Measurements from ENCODE around the gene KRTAP4-12. TPM values are rescaled to one million over a fixed set of nuclear protein-coding genes. Genes with fewer than 3 reads are reported as not detected.
"Not testable (repeated sequence)": the region's sequence is repeated elsewhere in the genome, so short reads cannot be mapped to it uniquely, and the experiment has no call there.

The KRTAP4-12 gene
- total RNA-seq, 1 experiment from 2014 or later: not detected

DNA sequence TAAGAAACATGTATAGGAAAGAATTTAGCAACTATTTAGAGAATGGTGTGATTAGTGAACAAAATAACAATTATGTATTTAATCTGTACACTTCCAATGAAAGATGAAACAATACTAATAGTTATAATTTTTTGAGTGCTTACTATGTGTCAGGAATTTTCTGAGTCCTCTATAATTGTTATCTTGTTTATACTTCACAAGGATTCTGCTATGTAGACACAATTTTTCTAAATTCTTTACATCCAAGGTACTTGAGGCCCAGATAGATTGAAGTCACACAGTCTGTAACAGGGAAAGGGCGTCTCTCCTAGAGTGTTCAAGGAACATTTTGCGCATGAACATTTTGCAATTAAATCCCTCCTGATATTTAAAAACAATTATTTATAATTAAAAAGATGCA, 1.1 kb upstream of the KRTAP4-12 start:
- BruUV-seq (replicated peaks): no TSS peak
- intact Hi-C loops (cut with micrococcal nuclease; ENCODE audit: unreplicated experiment): no loop called here
- no peaks in the 10 kb centered on the region for H3K36me3 ChIP-seq (ENCODE audit: insufficient read depth, low read length, poor library complexity, severe bottlenecking)
- TF ChIP-seq, protein P1, sequence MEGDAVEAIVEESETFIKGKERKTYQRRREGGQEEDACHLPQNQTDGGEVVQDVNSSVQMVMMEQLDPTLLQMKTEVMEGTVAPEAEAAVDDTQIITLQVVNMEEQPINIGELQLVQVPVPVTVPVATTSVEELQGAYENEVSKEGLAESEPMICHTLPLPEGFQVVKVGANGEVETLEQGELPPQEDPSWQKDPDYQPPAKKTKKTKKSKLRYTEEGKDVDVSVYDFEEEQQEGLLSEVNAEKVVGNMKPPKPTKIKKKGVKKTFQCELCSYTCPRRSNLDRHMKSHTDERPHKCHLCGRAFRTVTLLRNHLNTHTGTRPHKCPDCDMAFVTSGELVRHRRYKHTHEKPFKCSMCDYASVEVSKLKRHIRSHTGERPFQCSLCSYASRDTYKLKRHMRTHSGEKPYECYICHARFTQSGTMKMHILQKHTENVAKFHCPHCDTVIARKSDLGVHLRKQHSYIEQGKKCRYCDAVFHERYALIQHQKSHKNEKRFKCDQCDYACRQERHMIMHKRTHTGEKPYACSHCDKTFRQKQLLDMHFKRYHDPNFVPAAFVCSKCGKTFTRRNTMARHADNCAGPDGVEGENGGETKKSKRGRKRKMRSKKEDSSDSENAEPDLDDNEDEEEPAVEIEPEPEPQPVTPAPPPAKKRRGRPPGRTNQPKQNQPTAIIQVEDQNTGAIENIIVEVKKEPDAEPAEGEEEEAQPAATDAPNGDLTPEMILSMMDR (conservative IDR thresholded peaks at IDR 0.05; ENCODE audit: low read depth, low read length): no peak
- TF ChIP-seq EZH2 (IDR thresholded peaks at IDR 0.05; ENCODE audit: borderline replicate concordance, low read depth, low read length, poor library complexity, severe bottlenecking): no peak
- no peak overlapping the region for H3K4me3 ChIP-seq (ENCODE audit: low read depth, low read length, poor library complexity, severe bottlenecking)
- POLR2A ChIA-PET (ENCODE audit: low non-redundant PET): no interaction called here
- no peaks in the 10 kb centered on the region for H3K27me3 ChIP-seq (replicated peaks; ENCODE audit: insufficient read depth, low read depth, low read length, poor library complexity)
- no peaks in the 10 kb centered on the region for H3K4me1 ChIP-seq (ENCODE audit: insufficient read depth, low read length, poor library complexity, severe bottlenecking)
- H3K9me3 ChIP-seq (ENCODE audit: low read depth, low read length, poor library complexity, severe bottlenecking): no peaks in the 10 kb centered on the region
- no peak for DNase-seq (ENCODE audit: low spot score)
- CTCF ChIA-PET: no interaction called here
- H3K27ac ChIP-seq (ENCODE audit: low read depth, low read length, poor library complexity, severe bottlenecking): no peak overlapping the region

DNA sequence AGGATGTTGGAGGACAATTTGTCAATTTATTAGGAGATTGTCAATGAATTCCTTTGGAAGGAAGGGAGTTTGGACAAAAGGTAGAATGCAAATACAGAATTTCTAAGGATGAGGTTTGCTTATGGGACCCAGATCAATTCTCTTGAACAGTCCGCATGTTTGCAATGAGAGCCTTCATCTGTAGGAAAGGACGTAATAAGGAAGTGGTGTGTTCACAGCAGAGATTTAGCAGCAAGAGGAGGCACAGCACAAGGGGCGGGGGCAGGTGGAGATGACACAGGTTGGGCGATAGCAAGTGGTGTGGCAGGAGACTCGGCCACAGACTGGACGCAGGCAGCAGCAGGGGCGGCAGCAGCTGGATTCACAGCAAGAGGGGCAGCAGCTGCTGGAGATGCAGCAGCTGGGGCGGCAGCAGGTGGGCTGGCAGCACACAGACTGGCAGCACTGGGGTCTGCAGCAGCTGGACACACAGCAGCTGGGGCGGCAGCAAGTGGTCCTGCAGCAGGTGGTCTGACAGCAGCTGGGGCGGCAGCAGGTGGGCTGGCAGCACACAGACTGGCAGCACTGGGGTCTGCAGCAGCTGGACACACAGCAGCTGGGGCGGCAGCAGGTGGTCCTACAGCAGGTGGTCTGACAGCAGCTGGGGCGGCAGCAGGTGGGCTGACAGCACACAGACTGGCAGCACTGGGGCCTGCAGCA, 541 bp downstream of the KRTAP4-12 start:
- POLR2A ChIA-PET (ENCODE audit: low non-redundant PET); BruUV-seq (replicated peaks); CTCF ChIA-PET; DNase-seq (ENCODE audit: low spot score); H3K4me1 ChIP-seq (ENCODE audit: insufficient read depth, low read length, poor library complexity, severe bottlenecking); intact Hi-C loops (cut with micrococcal nuclease; ENCODE audit: unreplicated experiment); H3K36me3 ChIP-seq (ENCODE audit: insufficient read depth, low read length, poor library complexity, severe bottlenecking); H3K9me3 ChIP-seq (ENCODE audit: low read depth, low read length, poor library complexity, severe bottlenecking); H3K27ac ChIP-seq (ENCODE audit: low read depth, low read length, poor library complexity, severe bottlenecking); H3K27me3 ChIP-seq (replicated peaks; ENCODE audit: insufficient read depth, low read depth, low read length, poor library complexity); H3K4me3 ChIP-seq (ENCODE audit: low read depth, low read length, poor library complexity, severe bottlenecking): not testable (repeated sequence)

DNA sequence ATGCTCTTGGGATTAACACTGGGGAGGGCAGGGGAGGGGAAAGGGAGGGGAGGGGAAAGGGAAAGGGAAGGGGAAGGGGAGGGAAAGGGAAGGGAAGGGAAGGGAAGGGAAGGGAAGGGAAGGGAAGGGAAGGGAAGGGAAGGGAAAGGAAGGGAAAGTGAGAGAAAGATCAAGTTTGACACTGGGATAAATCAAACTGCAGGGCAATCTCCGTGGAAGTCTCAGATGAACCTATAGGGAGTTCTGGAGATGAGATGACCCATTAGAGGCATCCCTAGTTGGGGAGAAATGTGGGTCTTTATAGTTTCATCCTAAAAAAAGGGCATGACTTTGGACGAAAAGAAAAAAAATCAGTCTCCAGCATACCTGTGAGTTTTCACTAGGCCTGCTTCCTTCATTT, 2.2 kb downstream of the KRTAP4-12 start:
- Histone ChIP-seq H3K36me3 (ENCODE audit: insufficient read depth, low read length, poor library complexity, severe bottlenecking) (no peaks in the 10 kb centered on the region), H3K9me3 (ENCODE audit: low read depth, low read length, poor library complexity, severe bottlenecking) (no peaks in the 10 kb centered on the region), H3K4me3 (ENCODE audit: low read depth, low read length, poor library complexity, severe bottlenecking) (no peak overlapping the region), H3K27me3 (replicated peaks; ENCODE audit: insufficient read depth, low read depth, low read length, poor library complexity) (no peaks in the 10 kb centered on the region), H3K4me1 (ENCODE audit: insufficient read depth, low read length, poor library complexity, severe bottlenecking) (no peaks in the 10 kb centered on the region), H3K27ac (ENCODE audit: low read depth, low read length, poor library complexity, severe bottlenecking) (no peak overlapping the region)
- DNase-seq (ENCODE audit: low spot score): no peak
- ChIA-PET CTCF (no interaction called here), POLR2A (ENCODE audit: low non-redundant PET) (no interaction called here)
- intact Hi-C loops (cut with micrococcal nuclease; ENCODE audit: unreplicated experiment): no loop called here
- TF ChIP-seq EZH2 (IDR thresholded peaks at IDR 0.05; ENCODE audit: borderline replicate concordance, low read depth, low read length, poor library complexity, severe bottlenecking): no peak
- TF ChIP-seq, protein P1 (conservative IDR thresholded peaks at IDR 0.05; ENCODE audit: low read depth, low read length): no peak
- no TSS peak for BruUV-seq (replicated peaks)

DNA sequence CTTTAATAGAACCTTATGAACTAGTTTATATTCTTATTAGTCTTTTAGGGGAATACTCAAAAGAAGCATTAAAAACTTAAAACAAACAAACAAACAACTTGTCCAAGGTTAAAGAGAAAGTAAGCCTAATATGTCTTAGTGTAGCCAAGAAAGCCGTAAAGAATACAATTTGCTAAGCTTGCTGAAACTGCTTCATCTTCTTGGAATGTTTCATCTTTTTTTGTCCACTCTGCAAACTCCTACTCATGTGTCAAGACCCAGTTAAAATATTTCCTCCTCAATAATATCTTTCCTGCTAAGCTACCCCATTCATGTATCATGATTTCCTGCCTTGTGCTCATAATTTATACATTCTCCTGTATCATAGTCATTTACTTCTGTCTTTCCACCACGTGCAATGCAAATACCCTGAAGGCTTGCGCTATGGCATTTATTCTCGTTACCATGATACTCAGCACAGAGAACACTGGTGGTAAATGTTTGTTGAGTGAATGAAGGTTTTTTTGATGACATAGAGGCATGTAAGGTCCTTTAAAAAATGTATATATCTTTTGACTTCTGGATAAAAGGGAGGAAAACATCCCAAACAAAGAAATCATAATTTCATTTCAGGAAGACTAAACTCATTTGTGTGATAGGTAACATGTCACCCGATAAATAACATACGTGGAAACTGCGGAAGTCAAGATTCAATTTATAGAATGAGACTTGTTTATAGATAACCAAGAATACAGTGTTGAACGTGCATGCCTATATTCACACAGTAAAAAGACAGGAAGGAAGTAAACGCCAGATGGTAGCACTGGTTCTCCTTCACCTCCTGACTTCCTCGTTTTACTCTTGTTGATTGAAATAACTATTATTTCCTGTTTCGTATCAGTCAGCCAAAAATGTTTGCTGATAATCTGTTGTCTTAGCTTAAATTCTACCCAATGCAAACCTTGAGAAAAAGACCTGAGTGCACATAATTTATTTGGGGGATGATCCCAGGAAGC, 4.0 kb downstream of the KRTAP4-12 start:
- H3K36me3 ChIP-seq (ENCODE audit: insufficient read depth, low read length, poor library complexity, severe bottlenecking); H3K4me1 ChIP-seq (ENCODE audit: insufficient read depth, low read length, poor library complexity, severe bottlenecking); POLR2A ChIA-PET (ENCODE audit: low non-redundant PET); H3K9me3 ChIP-seq (ENCODE audit: low read depth, low read length, poor library complexity, severe bottlenecking); H3K4me3 ChIP-seq (ENCODE audit: low read depth, low read length, poor library complexity, severe bottlenecking); H3K27ac ChIP-seq (ENCODE audit: low read depth, low read length, poor library complexity, severe bottlenecking); DNase-seq (ENCODE audit: low spot score); intact Hi-C loops (cut with micrococcal nuclease; ENCODE audit: unreplicated experiment); BruUV-seq (replicated peaks); CTCF ChIA-PET; H3K27me3 ChIP-seq (replicated peaks; ENCODE audit: insufficient read depth, low read depth, low read length, poor library complexity): not testable (repeated sequence)
